GM12878 (cell line): ENCODE data around the gene IKZF1. TPM values are rescaled to one million over a fixed set of nuclear protein-coding genes. Genes with fewer than 3 reads are reported as not detected.

Experiments
- CHD1 ChIP-seq: IDR thresholded peaks from 2 replicates; pipeline ENCODE4 v1.6.1; 2012; ENCODE audit warnings: low read depth, low read length, improper control_type of control experiment
- FOXK2 ChIP-seq: fragments of 450-650 bp; IDR thresholded peaks from 2 replicates; pipeline ENCODE4 v1.6.1; 2017; ENCODE audit warnings: mild to moderate bottlenecking, moderate library complexity
- IKZF2 ChIP-seq, 2 experiments: fragments of 450-650 bp; IDR thresholded peaks; 2 replicates each; pipeline ENCODE4 v1.6.1; 2017; ENCODE audit warnings: mild to moderate bottlenecking in 2 of 2, moderate library complexity in 2 of 2
- JUND ChIP-seq: IDR thresholded peaks from 2 replicates; pipeline ENCODE4 v1.6.1; 2012; ENCODE audit warnings: low read depth, mild to moderate bottlenecking, low read length, improper control_type of control experiment, moderate library complexity
- LARP7 ChIP-seq: fragments of 450-650 bp; IDR thresholded peaks from 2 replicates; pipeline ENCODE4 v1.6.1; 2017; ENCODE audit warnings: mild to moderate bottlenecking
- NBN ChIP-seq: fragments of 450-650 bp; IDR thresholded peaks from 2 replicates; pipeline ENCODE4 v1.6.1; 2016
- RCOR1 ChIP-seq: conservative IDR thresholded peaks from 2 replicates; pipeline ENCODE4 v1.6.1; 2012; ENCODE audit warnings: low read depth, low read length, improper control_type of control experiment
- RELA ChIP-seq: fragments of 450-650 bp; IDR thresholded peaks from 2 replicates; pipeline ENCODE4 v1.8.0; 2014; ENCODE audit warnings: borderline replicate concordance; ENCODE audit not compliant: partially characterized antibody
- RUNX3 ChIP-seq: IDR thresholded peaks from 2 replicates; pipeline ENCODE4 v1.6.1; 2012; ENCODE audit warnings: low read length, inconsistent platforms
- SMC3 ChIP-seq: IDR thresholded peaks from 2 replicates; pipeline ENCODE4 v1.6.1; 2011; ENCODE audit warnings: low read length, improper control_type of control experiment, borderline replicate concordance
- SP1 ChIP-seq: IDR thresholded peaks from one replicate; pipeline ENCODE4 v1.6.1; 2011; ENCODE audit warnings: low read depth, low read length
- SREBF2 ChIP-seq: IDR thresholded peaks from 2 replicates; pipeline ENCODE4 v1.6.1; 2012; ENCODE audit warnings: mild to moderate bottlenecking, low read length
- SUZ12 ChIP-seq: fragments of 200-600 bp; sonication (generic); IDR thresholded peaks from one replicate; pipeline ENCODE4 v1.6.1; 2018; ENCODE audit warnings: antibody characterized with exemption, mild to moderate bottlenecking; ENCODE audit not compliant: unreplicated experiment
- TCF12 ChIP-seq: IDR thresholded peaks from 2 replicates; pipeline ENCODE4 v1.6.1; 2011; ENCODE audit warnings: low read depth, mild to moderate bottlenecking, low read length
- TCF3 ChIP-seq: IDR thresholded peaks from 2 replicates; pipeline ENCODE4 v1.6.1; 2012; ENCODE audit warnings: low read depth, mild to moderate bottlenecking, low read length, borderline replicate concordance; ENCODE audit not compliant: insufficient read depth
- TCF7 ChIP-seq: IDR thresholded peaks from 2 replicates; pipeline ENCODE4 v1.6.1; 2014; ENCODE audit warnings: antibody characterized with exemption, borderline replicate concordance
- ZNF384 ChIP-seq: IDR thresholded peaks from 2 replicates; pipeline ENCODE4 v1.6.1; 2012; ENCODE audit warnings: low read depth, mild to moderate bottlenecking, low read length, improper control_type of control experiment, borderline replicate concordance
- ZSCAN29 ChIP-seq: fragments of 450-650 bp; IDR thresholded peaks from 2 replicates; pipeline ENCODE4 v1.6.1; 2017; ENCODE audit warnings: mild to moderate bottlenecking, moderate library complexity
- polyA plus RNA-seq, 11 experiments: library from polyadenylated mRNA; depleted of rRNA in 4 of 11; unstranded in 6 of 11; stranded (reverse) in 5 of 11; fragments of >200 nt; fragmentation: Nextera tagmentation in 4 of 11; fragmentation: Illumina TruSeq in 1 of 11; extraction: Ambion mirVana in 4 of 11; extraction: Trizol in 1 of 11; gene quantifications; 1 replicate in 1 of 11; 2 replicates in 10 of 11; pipeline versions ENCODE4 v1.2.1 to v1.2.3, GENCODE V29; 2011 to 2016; ENCODE audit warnings: inconsistent platforms in 2 of 11, missing spikeins in 2 of 11, low read depth in 1 of 11
- total RNA-seq, 4 experiments: library from RNA; depleted of rRNA in 3 of 4; stranded (reverse); fragments of >200 nt in 3 of 4; fragmentation: Illumina TruSeq in 1 of 4; extraction: Trizol in 1 of 4; gene quantifications; 2 replicates each; pipeline versions ENCODE4 v1.2.1 to v1.2.3, GENCODE V29; 2013 to 2021
- TF ChIP-seq, protein P1 (sequence below): IDR thresholded peaks from 2 replicates; pipeline ENCODE4 v1.6.1; 2012; ENCODE audit warnings: low read depth, low read length, improper control_type of control experiment
- TF ChIP-seq, protein P2 (sequence below): fragments of 450-650 bp; formaldehyde crosslinking; IDR thresholded peaks from 2 replicates; pipeline ENCODE4 v1.4.0; 2020; ENCODE audit warnings: mild to moderate bottlenecking, moderate library complexity
- TF ChIP-seq, protein P3 (sequence below): fragments of 450-650 bp; IDR thresholded peaks from 2 replicates; pipeline ENCODE4 v1.6.1; 2017; ENCODE audit warnings: mild to moderate bottlenecking
- TF ChIP-seq, protein P4 (sequence below): fragments of 150-350 bp; IDR thresholded peaks from 2 replicates; pipeline ENCODE4 v1.6.1; 2014; ENCODE audit warnings: mild to moderate bottlenecking, low read depth, low read length
- TF ChIP-seq, protein P5 (sequence below): IDR thresholded peaks from 2 replicates; pipeline ENCODE4 v1.6.1; 2011; ENCODE audit warnings: borderline replicate concordance, low read depth, mild to moderate bottlenecking, moderate library complexity, mixed read lengths, low read length; ENCODE audit not compliant: insufficient read depth; ENCODE audit errors: extremely low read length

Gene IKZF1
- total and polyA plus RNA-seq, 10 of the 15 experiments (the other 5 are each of a cell fraction or from before 2014, with no cell fraction given), result 27.2 to 125 (median 71.6) TPM

DNA sequence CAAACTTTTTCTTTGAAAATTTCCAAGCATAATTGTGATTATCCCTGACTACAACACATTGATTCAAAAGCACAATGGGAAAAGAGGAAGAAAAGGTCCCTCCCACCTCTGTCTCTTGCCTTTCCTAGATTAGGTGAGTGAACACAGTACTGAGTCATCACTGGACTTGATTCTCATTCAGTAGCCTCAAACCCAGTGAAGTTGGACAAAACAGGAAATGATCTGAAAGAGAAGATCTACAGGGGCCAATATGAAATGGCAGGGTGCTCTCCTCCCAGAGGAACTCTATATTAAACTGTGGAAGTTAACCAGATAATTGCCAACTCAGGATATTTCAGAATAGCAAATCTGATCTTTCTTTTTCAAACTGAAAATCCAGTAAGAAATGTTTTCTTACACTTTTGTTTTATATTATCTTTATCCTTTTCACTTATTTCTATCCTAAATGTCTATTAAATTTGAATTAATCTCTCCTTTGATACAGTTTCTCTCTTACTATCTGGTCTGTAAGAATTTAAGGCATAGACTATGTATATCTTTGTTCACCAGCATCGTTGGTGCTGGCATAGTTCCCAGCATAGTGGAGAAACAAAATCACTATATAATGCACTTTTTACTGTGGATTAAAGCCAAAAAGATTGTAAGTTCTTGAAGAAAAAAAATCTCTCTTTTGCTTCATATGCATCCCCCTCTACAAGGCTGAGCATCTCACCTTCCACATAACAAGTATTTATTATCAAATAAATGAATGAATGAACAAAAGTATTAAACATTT lies 41.4 kb upstream of the IKZF1 start (continued):
- TF ChIP-seq TCF7 (no peak), CHD1 (no peak), NBN (no peak), ZNF384 (no peak), RUNX3 (peak; percentile 86), IKZF2 (IDR thresholded peaks at IDR 0.05) (peak; percentile 87 to 89), JUND (no peak), LARP7 (no peak), RCOR1 (no peak), FOXK2 (no peak), RELA (no peak), ZSCAN29 (no peak), SMC3 (no peak), SP1 (no peak), TCF12 (no peak), SREBF2 (no peak), SUZ12 (no peak), TCF3 (no peak)
- TF ChIP-seq, protein P1, sequence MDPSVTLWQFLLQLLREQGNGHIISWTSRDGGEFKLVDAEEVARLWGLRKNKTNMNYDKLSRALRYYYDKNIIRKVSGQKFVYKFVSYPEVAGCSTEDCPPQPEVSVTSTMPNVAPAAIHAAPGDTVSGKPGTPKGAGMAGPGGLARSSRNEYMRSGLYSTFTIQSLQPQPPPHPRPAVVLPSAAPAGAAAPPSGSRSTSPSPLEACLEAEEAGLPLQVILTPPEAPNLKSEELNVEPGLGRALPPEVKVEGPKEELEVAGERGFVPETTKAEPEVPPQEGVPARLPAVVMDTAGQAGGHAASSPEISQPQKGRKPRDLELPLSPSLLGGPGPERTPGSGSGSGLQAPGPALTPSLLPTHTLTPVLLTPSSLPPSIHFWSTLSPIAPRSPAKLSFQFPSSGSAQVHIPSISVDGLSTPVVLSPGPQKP, result no peak
- TF ChIP-seq, protein P2, sequence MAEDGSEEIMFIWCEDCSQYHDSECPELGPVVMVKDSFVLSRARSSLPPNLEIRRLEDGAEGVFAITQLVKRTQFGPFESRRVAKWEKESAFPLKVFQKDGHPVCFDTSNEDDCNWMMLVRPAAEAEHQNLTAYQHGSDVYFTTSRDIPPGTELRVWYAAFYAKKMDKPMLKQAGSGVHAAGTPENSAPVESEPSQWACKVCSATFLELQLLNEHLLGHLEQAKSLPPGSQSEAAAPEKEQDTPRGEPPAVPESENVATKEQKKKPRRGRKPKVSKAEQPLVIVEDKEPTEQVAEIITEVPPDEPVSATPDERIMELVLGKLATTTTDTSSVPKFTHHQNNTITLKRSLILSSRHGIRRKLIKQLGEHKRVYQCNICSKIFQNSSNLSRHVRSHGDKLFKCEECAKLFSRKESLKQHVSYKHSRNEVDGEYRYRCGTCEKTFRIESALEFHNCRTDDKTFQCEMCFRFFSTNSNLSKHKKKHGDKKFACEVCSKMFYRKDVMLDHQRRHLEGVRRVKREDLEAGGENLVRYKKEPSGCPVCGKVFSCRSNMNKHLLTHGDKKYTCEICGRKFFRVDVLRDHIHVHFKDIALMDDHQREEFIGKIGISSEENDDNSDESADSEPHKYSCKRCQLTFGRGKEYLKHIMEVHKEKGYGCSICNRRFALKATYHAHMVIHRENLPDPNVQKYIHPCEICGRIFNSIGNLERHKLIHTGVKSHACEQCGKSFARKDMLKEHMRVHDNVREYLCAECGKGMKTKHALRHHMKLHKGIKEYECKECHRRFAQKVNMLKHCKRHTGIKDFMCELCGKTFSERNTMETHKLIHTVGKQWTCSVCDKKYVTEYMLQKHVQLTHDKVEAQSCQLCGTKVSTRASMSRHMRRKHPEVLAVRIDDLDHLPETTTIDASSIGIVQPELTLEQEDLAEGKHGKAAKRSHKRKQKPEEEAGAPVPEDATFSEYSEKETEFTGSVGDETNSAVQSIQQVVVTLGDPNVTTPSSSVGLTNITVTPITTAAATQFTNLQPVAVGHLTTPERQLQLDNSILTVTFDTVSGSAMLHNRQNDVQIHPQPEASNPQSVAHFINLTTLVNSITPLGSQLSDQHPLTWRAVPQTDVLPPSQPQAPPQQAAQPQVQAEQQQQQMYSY (CRISPR knock-in tag), result no peak
- TF ChIP-seq, protein P3, sequence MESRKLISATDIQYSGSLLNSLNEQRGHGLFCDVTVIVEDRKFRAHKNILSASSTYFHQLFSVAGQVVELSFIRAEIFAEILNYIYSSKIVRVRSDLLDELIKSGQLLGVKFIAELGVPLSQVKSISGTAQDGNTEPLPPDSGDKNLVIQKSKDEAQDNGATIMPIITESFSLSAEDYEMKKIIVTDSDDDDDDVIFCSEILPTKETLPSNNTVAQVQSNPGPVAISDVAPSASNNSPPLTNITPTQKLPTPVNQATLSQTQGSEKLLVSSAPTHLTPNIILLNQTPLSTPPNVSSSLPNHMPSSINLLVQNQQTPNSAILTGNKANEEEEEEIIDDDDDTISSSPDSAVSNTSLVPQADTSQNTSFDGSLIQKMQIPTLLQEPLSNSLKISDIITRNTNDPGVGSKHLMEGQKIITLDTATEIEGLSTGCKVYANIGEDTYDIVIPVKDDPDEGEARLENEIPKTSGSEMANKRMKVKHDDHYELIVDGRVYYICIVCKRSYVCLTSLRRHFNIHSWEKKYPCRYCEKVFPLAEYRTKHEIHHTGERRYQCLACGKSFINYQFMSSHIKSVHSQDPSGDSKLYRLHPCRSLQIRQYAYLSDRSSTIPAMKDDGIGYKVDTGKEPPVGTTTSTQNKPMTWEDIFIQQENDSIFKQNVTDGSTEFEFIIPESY, result no peak
- TF ChIP-seq, protein P4, sequence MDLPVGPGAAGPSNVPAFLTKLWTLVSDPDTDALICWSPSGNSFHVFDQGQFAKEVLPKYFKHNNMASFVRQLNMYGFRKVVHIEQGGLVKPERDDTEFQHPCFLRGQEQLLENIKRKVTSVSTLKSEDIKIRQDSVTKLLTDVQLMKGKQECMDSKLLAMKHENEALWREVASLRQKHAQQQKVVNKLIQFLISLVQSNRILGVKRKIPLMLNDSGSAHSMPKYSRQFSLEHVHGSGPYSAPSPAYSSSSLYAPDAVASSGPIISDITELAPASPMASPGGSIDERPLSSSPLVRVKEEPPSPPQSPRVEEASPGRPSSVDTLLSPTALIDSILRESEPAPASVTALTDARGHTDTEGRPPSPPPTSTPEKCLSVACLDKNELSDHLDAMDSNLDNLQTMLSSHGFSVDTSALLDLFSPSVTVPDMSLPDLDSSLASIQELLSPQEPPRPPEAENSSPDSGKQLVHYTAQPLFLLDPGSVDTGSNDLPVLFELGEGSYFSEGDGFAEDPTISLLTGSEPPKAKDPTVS, result no peak
- TF ChIP-seq, protein P5, sequence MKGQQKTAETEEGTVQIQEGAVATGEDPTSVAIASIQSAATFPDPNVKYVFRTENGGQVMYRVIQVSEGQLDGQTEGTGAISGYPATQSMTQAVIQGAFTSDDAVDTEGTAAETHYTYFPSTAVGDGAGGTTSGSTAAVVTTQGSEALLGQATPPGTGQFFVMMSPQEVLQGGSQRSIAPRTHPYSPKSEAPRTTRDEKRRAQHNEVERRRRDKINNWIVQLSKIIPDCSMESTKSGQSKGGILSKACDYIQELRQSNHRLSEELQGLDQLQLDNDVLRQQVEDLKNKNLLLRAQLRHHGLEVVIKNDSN, result no peak
